Endothelial cell of umbilical vein (primary cell): ENCODE measurements around the gene RPGRIP1L. TPM values are rescaled to one million over a fixed set of nuclear protein-coding genes. Genes with fewer than 3 reads are reported as not detected.

Source experiments
- BruUV-seq: library from RNA; stranded (reverse); fragments of 400-500 nt; replicated peaks from 2 replicates; lab custom pipeline; 2021; lab: Mats Ljungman, UMichigan
- CTCF ChIA-PET: fragments of 300-600, 350-600 bp; sonication (Branson Sonifier 250); formaldehyde crosslinking; loops from one replicate; lab custom pipeline; 2021; ENCODE audit warnings: antibody characterized with exemption, inconsistent platforms; lab: Charles Lee
- POLR2A ChIA-PET: fragments of 300-600, 350-600 bp; sonication (Branson Sonifier 250); formaldehyde crosslinking; loops from one replicate; lab custom pipeline; 2021; ENCODE audit warnings: antibody characterized with exemption, inconsistent platforms; lab: Charles Lee
- DNase-seq: peaks from one replicate; pipeline ENCODE4 v3.0.0-alpha.2; 2011; ENCODE audit warnings: low read depth, low spot score
- FAIRE-seq: peaks from 2 replicates; lab custom pipeline; 2011; peaks lifted over from hg19 to GRCh38; lab: Jason Lieb, UNC
- H2AFZ ChIP-seq: 2 replicates; pipeline ENCODE4 v1.6.0; 2012; ENCODE audit warnings: low read depth, low read length, control low read depth, inconsistent platforms
- H3K27ac ChIP-seq: 2 replicates; pipeline ENCODE4 v1.5.1; 2011; ENCODE audit warnings: low read depth, mild to moderate bottlenecking, control low read depth, low read length, moderate library complexity; ENCODE audit not compliant: insufficient read depth
- H3K27me3 ChIP-seq, 2 experiments: 2 replicates each; pipeline versions ENCODE4 v1.6.0 to v1.6.1; 2011; ENCODE audit warnings: low read length in 2 of 2, mixed read lengths in 1 of 2; ENCODE audit not compliant: control insufficient read depth in 2 of 2, insufficient read depth in 2 of 2
- H3K36me3 ChIP-seq, 2 experiments: 2 replicates in 1 of 2; 3 replicates in 1 of 2; pipeline ENCODE4 v1.5.1; 2011; ENCODE audit warnings: low read length in 2 of 2, mild to moderate bottlenecking in 1 of 2, moderate library complexity in 1 of 2; ENCODE audit not compliant: control insufficient read depth in 2 of 2, insufficient read depth in 2 of 2; ENCODE audit errors: extremely low read depth in 1 of 2
- H3K4me1 ChIP-seq: 3 replicates; pipeline ENCODE4 v1.5.1; 2011; ENCODE audit warnings: mild to moderate bottlenecking, low read length; ENCODE audit not compliant: control insufficient read depth, insufficient read depth; ENCODE audit errors: extremely low read depth
- H3K4me2 ChIP-seq: 2 replicates; pipeline ENCODE4 v1.6.1; 2011; ENCODE audit warnings: low read length, control low read depth, mixed read lengths; ENCODE audit not compliant: insufficient read depth
- H3K4me3 ChIP-seq, 3 experiments: fragments of 200-600 bp in 1 of 3; sonication (generic), shearing (Covaris generic) in 1 of 3; replicated peaks in 1 of 3; 2 replicates each; pipeline ENCODE4 v1.5.1; 2011 to 2016; ENCODE audit warnings: control low read depth in 3 of 3, low read length in 3 of 3, mild to moderate bottlenecking in 2 of 3, inconsistent platforms in 1 of 3, low read depth in 1 of 3, moderate library complexity in 1 of 3; ENCODE audit not compliant: insufficient read depth in 1 of 3
- H3K79me2 ChIP-seq: 2 replicates; pipeline ENCODE4 v1.6.0; 2012; ENCODE audit warnings: low read length, inconsistent platforms; ENCODE audit not compliant: control insufficient read depth, insufficient read depth
- H3K9ac ChIP-seq: replicated peaks from 2 replicates; pipeline ENCODE3; 2011; ENCODE audit warnings: low read length, control low read depth; ENCODE audit not compliant: insufficient read depth; ENCODE audit errors: extremely low read depth
- H3K9me1 ChIP-seq: replicated peaks from 3 replicates; pipeline ENCODE4 v1.6.0; 2011; ENCODE audit warnings: mild to moderate bottlenecking, low read length; ENCODE audit not compliant: control insufficient read depth, insufficient read depth; ENCODE audit errors: extremely low read depth
- H3K9me3 ChIP-seq: replicated peaks from 2 replicates; pipeline ENCODE4 v1.5.1; 2012; ENCODE audit warnings: low read length, inconsistent platforms; ENCODE audit not compliant: control insufficient read depth, insufficient read depth
- H4K20me1 ChIP-seq: replicated peaks from 2 replicates; pipeline ENCODE3; 2011; ENCODE audit warnings: mild to moderate bottlenecking, low read length; ENCODE audit not compliant: control insufficient read depth, insufficient read depth; ENCODE audit errors: extremely low read depth
- CTCF ChIP-seq, 2 donors: IDR thresholded peaks; 1 replicate in 1 of 2; 2 replicates in 1 of 2; pipeline ENCODE4 v1.5.1; 2011; ENCODE audit warnings: low read length in 2 of 2, mild to moderate bottlenecking in 2 of 2, moderate library complexity in 2 of 2, control low read depth in 1 of 2, inconsistent platforms in 1 of 2, low read depth in 1 of 2; ENCODE audit not compliant: insufficient read depth in 1 of 2; ENCODE audit errors: extremely low read depth in 1 of 2
- EZH2 ChIP-seq: IDR thresholded peaks from 2 replicates; pipeline ENCODE4 v1.6.1; 2012; ENCODE audit warnings: borderline replicate concordance, low read depth, mild to moderate bottlenecking, moderate library complexity, low read length, inconsistent platforms; ENCODE audit not compliant: severe bottlenecking
- FOS ChIP-seq: IDR thresholded peaks from 2 replicates; pipeline ENCODE4 v1.6.1; 2011; ENCODE audit warnings: mild to moderate bottlenecking, low read length, moderate library complexity, borderline replicate concordance; ENCODE audit not compliant: insufficient read depth
- GATA2 ChIP-seq: IDR thresholded peaks from 2 replicates; pipeline ENCODE4 v1.7.0; 2011; ENCODE audit warnings: low read depth, mild to moderate bottlenecking, moderate library complexity, mixed read lengths, low read length; ENCODE audit not compliant: insufficient read length, insufficient read depth
- JUN ChIP-seq: IDR thresholded peaks from 2 replicates; pipeline ENCODE4 v1.6.1; 2011; ENCODE audit warnings: borderline replicate concordance, low read depth; ENCODE audit not compliant: insufficient read length, insufficient read depth
- MAX ChIP-seq: IDR thresholded peaks from 2 replicates; pipeline ENCODE4 v1.6.1; 2011; ENCODE audit not compliant: insufficient read depth, insufficient read length
- MYC ChIP-seq: IDR thresholded peaks from one replicate; pipeline ENCODE4 v1.6.1; 2011; ENCODE audit warnings: mild to moderate bottlenecking, low read depth, low read length
- POLR2A ChIP-seq: IDR thresholded peaks from 2 replicates; pipeline ENCODE4 v1.6.1; 2012; ENCODE audit warnings: low read depth, mild to moderate bottlenecking, control low read depth, low read length
- POLR2AphosphoS5 ChIP-seq: IDR thresholded peaks from 2 replicates; pipeline ENCODE4 v1.6.1; 2012; ENCODE audit warnings: low read depth, mild to moderate bottlenecking, control low read depth, low read length, moderate library complexity; ENCODE audit not compliant: insufficient read depth
- dilution Hi-C: fragments of 300-500 bp; cut with MboI; formaldehyde crosslinking; loops from one replicate; pipeline ENCODE4 v1.15.0; 2019; ENCODE audit warnings: low sequenced_read_pairs; ENCODE audit not compliant: extremely low pct_ligation_motif_present
- intact Hi-C: fragments of 100-400 bp; cut with micrococcal nuclease; formaldehyde crosslinking; loops from one replicate; pipeline ENCODE4 v1.10.0; 2022
- polyA plus RNA-seq, 4 experiments: library from polyadenylated mRNA; depleted of rRNA in 3 of 4; stranded (reverse) in 3 of 4; unstranded in 1 of 4; fragments of >200 nt; gene quantifications; 2 replicates each; pipeline versions ENCODE4 v1.2.1 to v1.2.3, GENCODE V29; 2011 to 2012; ENCODE audit warnings: missing spikeins in 1 of 4
- total RNA-seq: library from RNA; stranded (reverse); gene quantifications from 2 replicates; pipeline ENCODE4 v1.2.3, GENCODE V29; 2021

The RPGRIP1L gene
- total and polyA plus RNA-seq, 2 donors (not counting 3 experiments of a cell fraction or from before 2014, with no cell fraction given) = 3.2 to 13.2 TPM

GRCh38 chr16:53622315-53622714 is 81.3 kb downstream of the RPGRIP1L start:
- no peak overlapping the region for H3K4me2 ChIP-seq
- no peak overlapping the region for H3K27ac ChIP-seq
- no peak for FAIRE-seq
- dilution Hi-C loops = no loop called here
- POLR2A ChIA-PET = no interaction called here
- H3K9ac ChIP-seq = no peak overlapping the region
- CTCF ChIA-PET = no interaction called here
- H2AFZ ChIP-seq = no peak overlapping the region
- no peaks in the 10 kb centered on the region for H3K9me3 ChIP-seq
- H3K4me3 ChIP-seq = no peak overlapping the region
- no peaks in the 10 kb centered on the region for H4K20me1 ChIP-seq
- BruUV-seq = no TSS peak
- no peaks in the 10 kb centered on the region for H3K27me3 ChIP-seq
- intact Hi-C loops = no loop called here
- no peaks in the 10 kb centered on the region for H3K79me2 ChIP-seq
- H3K36me3 ChIP-seq = no peaks in the 10 kb centered on the region
- no peak for DNase-seq
- no peaks in the 10 kb centered on the region for H3K9me1 ChIP-seq
- no peak for TF ChIP-seq CTCF (IDR thresholded peaks at IDR 0.05; ENCODE audit: extremely low read depth in 1 of 2, insufficient read depth in 1 of 2, low read depth in 1 of 2, low read length in 2 of 2)
- no peak for TF ChIP-seq EZH2
- no peak for TF ChIP-seq POLR2A
- no peak for TF ChIP-seq FOS
- TF ChIP-seq MAX = no peak
- no peak for TF ChIP-seq GATA2
- no peak for TF ChIP-seq MYC
- TF ChIP-seq POLR2AphosphoS5 = no peak
- no peak for TF ChIP-seq JUN
- H3K4me1 ChIP-seq = peaks cover 13% of the 10 kb centered on the region
